Measurements from ENCODE around the gene UVRAG.
"Not testable (repeated sequence)": the region's sequence is repeated elsewhere in the genome, so short reads cannot be mapped to it uniquely, and the experiment has no call there.

The UVRAG gene

DNA sequence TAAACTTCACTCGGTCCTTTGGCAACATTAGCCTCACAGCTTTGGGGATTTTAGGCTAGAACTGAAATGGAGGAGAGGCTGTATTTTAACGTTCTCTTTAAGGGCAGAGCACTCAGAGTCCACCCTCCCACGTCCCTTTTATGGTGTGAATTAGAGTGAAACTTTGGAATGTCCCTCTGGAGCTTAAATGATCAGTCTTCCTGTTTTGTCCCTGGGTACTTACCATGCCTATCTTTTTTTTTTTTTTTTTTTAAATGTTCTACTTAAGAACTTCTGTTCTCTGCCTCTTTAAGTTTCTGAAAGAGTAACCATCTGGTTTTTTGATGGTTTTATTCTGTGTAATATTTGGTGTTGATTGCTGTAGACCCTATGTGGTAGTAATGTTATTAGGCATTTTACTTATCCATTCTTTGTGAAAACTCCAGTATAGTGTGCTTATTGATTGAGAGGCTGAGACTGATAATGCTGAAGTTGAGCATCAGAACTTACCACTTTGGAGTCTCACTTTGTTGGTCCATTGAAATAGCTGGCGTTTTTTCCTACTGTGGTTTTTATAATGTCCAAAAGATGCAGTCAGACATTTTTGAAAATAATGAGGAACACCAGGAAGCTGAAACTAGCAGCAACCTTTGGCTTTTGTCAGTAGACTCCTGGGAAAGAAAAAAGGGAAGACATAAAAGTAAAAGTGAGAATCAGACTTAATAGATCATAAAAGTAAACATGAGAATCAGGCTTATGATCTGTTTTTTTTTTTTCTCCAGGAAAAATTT lies 11.6 kb downstream of the UVRAG start:
- no peak for DNase-seq (ENCODE audit: low read depth)
- no peak overlapping the region for H3K4me3 ChIP-seq (ENCODE audit: low read depth, low read length)

DNA sequence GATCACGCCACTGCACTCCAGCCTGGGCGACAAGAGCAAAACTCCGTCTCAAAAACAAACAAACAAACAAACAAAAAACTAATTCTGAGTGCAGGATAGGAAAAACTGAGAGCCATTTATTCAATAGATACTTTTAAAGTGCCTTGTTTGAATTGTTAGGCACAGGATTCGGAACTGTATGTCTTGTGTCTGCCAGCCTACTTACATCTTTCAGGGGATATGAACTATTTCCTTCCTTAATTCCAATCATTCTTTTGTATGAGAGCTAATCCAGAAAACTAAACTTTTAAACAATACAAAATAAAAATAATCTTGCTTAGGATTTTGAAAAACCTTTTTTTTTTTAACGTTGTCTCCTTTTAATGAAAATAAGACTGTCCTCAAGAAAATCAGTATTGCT lies 12.6 kb downstream of the UVRAG start:
- no peak for DNase-seq (ENCODE audit: low read depth)
- H3K4me3 ChIP-seq (ENCODE audit: low read depth, low read length): no peak overlapping the region

DNA sequence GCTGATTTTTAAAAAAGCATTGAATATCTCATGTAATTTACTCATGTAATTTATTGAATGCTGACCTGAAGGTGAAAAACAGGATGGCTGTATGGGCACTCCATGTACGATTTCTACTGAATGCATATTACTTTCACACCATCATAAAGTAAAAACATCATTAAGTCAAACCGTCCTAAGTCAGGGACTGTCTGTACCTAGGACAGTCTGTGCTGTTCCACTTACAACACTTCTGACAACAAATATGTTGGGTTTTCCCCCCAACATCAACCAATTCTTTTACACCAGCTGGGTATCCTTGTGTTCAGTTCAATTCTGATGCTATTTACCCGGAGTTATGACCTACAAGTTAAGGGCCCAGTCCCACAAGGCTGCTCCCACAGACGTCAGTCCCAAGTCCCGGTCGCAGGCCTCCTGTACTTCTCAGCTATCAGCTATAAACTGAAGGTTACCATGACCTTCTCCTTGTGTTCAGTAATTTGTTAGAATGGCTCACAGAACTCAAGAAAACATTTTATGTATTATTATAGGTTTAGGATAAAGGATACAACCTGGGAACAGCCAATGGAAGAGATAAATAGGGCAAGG lies 17.0 kb downstream of the UVRAG start:
- no peak overlapping the region for H3K4me3 ChIP-seq (ENCODE audit: low read depth, low read length)
- DNase-seq (ENCODE audit: low read depth): no peak

DNA sequence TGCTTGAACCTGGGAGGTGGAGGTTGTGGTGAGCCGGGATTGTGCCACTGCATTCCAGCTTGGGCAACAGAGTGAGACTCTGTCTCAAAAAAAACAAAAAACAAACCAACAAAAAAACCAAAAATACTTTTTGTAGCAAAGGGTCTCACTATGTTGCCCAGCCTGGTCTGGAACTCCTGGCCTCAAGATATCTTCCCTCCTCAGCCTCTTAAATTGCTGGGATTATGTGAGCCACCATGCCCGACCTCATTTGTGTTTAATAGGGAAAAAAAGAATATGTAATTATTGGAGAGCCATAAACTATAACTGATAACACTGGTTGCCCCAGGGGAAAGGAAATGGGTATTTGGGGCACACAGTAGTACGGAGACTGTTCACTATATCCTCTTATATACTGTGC lies 19.7 kb downstream of the UVRAG start:
- no peak overlapping the region for H3K4me3 ChIP-seq (ENCODE audit: low read depth, low read length)
- no peak for DNase-seq (ENCODE audit: low read depth)

DNA sequence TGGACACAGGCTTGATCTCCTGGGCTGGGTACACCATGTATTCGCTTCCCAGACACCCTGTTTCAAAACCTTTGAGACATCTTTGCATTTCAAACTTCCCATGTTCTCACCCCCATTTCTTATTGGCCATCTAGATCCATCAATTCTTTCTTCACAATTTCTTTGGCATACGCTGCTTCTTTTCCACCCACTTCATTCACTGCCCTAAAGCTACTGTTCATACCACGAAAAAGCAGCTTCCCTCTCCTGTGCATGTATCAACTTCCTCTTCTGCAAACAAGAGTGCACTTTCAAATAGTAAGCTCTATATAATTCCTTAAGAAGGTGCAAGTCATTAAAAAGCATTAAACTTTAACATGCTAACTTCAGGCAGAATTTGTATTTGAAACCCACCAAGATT lies 21.4 kb downstream of the UVRAG start:
- no peak overlapping the region for H3K4me3 ChIP-seq (ENCODE audit: low read depth, low read length)
- no peak for DNase-seq (ENCODE audit: low read depth)

DNA sequence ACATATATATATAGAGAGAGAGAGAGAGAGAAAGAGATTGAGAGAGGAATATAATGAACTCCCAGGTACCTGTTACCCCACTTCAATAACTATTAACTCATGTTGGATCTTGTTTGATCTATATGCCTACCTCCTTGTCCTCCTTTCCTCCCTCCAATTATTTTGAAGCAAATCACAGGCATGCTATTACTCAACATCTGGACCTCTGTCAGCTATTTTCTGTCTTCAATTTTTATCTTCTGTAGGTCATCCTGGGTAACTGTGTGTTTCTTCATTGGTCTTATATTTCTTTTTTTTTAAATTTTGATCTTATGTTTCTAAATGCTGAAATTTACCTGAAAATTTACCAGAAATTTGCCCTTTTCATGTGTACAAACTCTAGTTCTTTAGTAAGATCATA lies 24.8 kb downstream of the UVRAG start:
- H3K4me3 ChIP-seq (ENCODE audit: low read depth, low read length): no peak overlapping the region
- DNase-seq (ENCODE audit: low read depth): no peak

DNA sequence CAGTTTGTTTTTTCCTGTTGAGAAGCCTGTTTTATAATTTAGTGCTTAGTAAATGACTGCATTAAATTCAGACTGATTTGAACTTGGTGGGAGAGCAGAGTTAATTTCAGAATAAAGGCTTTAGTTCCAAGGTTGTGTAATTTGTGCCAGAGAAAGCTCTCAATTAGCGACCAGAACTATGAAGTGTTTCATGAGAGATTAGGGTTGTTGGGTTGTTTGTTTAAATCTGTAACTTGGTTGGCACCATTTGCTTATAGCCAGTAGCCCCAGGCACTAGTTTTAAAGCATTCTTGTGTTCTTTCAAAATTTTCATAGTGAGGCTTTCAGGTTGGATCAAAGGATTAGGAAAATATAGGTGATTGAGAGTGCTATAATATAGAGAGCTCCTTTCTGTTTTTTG lies 25.5 kb downstream of the UVRAG start:
- DNase-seq (ENCODE audit: low read depth): no peak
- H3K4me3 ChIP-seq (ENCODE audit: low read depth, low read length): no peak overlapping the region

DNA sequence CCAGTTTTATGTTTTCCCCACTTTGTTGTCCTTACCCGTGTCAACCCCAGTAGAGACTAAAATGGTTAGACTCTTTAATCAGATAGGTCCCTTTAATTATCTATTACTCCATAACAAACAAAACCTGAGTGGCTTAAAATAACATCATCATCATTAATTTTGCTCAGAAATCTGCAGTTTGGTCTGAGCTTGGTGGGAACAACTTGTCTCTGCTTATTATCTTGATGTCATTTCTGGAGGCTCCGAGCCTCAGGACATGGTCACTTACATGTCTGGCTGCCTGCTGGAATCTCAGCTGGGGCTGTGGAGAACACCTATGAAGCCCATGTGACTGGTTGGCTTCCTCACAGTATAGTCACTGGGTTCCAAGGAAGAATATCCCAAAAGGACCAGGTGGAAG lies 26.7 kb downstream of the UVRAG start:
- DNase-seq (ENCODE audit: low read depth): no peak
- no peak overlapping the region for H3K4me3 ChIP-seq (ENCODE audit: low read depth, low read length)

DNA sequence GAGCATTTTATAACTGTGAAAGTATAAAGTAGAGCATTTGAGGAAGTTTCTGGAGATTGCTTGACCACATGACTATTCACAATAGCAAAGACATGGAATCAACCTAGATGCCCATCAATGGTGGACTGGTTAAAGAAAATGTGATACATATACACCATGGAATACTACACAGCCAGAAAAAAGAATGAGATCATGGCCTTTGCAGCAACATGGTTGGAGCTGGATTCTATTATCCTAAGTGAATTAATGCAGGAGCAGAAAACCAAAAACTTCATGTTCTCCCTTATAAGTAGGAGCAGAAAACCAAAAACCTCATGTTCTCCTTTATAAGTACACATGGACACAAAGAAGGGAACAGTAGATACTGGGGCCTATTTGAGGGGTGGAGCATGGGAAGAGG lies 30.3 kb downstream of the UVRAG start:
- no peak for DNase-seq (ENCODE audit: low read depth)
- no peak overlapping the region for H3K4me3 ChIP-seq (ENCODE audit: low read depth, low read length)

DNA sequence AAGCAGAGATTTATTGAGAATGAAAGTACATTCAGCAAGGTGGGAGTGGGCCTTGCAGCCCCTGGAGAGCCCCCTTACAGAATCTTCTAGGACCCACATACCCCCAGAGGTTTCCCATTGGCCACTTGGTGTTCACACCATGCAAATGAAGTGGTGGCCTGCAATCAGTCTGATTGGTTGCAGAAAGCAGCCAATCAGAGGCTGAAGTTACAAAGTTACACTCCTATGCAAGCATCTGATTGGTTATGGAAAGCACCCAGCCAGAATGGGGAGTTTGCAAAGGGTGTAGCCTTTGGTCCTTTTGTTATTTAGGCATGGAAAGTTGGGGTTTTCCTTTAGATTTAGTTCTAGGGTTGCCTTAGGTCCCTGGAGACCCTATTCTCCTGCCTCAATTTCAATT lies 34.9 kb downstream of the UVRAG start:
- no peak overlapping the region for H3K4me3 ChIP-seq (ENCODE audit: low read depth, low read length)
- no peak for DNase-seq (ENCODE audit: low read depth)

DNA sequence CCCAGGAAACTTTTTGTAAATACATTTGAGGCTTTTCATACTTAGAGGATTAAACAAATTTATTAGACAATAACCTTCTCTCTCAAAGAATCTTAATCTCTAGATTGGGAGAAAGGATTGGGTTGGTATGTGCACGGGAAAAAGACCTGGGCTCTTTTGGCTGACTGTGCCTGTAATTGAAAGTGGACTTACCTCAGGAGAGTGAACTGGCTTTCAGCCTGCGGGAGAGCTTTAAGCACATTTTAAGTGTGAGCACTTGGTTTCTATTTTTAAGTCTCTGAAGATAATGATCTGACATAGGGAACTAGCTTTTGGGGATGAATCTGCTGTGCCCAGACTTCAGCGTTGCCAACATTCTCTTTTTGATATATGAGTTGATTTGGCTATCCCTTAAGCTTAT lies 35.8 kb downstream of the UVRAG start:
- DNase-seq (ENCODE audit: low read depth): no peak

DNA sequence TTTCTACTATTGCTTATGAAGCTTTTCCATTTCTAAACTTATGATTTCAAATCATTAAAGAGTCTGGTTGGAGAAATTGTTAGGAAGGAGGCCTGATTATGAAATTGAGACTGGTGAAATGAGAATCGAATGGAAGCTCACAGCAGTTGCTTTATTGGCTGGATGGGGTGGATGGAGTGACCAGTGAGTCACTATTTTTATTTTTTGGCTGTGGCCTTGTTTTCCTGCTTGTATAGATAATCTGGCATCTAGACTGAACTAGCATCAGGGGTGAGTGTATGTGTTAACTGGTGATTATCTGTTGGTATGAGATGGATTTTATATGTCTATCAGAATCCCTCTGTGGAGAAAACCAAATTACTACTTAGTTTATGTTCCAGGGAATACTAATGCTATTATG lies 36.2 kb downstream of the UVRAG start:
- DNase-seq (ENCODE audit: low read depth): no peak
- no peak overlapping the region for H3K4me3 ChIP-seq (ENCODE audit: low read depth, low read length)

More for the DNA sequence above, 35.8 kb downstream of the UVRAG start:
- H3K4me3 ChIP-seq (ENCODE audit: low read depth, low read length): no peak overlapping the region

DNA sequence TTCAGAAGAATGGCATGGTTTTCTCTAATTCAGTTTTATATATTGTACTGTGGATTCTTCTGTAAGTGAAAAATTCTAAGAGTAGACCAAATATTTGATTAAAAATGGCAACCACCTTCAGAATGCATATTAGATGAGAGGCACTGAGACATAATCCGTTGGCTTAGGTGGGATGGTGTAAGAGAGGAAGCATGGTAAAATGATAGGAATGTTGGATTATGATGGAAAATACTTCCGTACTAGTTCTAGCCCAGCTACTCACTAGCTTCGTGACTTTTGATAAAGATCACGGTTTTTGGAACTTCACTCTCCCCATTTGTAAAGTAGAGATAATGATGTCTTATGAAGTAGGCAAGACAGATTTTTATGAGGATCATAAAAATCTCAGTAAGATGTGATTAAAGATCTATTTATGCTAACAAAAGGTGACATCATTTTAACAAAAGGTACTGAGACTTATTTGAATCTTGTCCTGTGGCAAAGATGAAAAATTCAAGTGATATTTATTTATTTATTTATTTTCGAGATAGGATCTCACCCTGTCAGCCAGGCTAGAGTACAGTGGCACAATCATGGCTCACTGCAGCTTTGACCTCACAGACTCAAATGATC lies 37.5 kb downstream of the UVRAG start:
- no peak for DNase-seq (ENCODE audit: low read depth)
- no peak overlapping the region for H3K4me3 ChIP-seq (ENCODE audit: low read depth, low read length)

DNA sequence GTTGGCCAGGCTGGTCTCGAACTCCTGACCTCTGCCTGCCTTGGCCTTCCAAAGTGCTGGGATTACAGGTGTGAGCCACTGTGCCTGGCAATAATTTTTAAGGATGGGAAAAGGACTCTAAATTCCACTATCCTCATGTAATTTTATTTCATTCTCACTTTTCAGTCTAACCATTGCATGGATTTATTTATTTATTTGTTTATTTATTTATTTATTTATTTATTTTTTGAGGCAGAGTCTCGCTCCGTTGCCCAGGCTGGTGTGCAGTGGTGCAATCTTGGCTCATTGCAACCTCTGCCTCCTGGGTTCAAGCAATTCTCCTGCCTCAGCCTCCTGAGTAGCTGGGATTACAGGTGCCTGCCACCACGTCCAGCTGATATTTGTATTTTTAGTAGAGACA lies 38.6 kb downstream of the UVRAG start:
- not testable (repeated sequence) for DNase-seq (ENCODE audit: low read depth); H3K4me3 ChIP-seq (ENCODE audit: low read depth, low read length)

DNA sequence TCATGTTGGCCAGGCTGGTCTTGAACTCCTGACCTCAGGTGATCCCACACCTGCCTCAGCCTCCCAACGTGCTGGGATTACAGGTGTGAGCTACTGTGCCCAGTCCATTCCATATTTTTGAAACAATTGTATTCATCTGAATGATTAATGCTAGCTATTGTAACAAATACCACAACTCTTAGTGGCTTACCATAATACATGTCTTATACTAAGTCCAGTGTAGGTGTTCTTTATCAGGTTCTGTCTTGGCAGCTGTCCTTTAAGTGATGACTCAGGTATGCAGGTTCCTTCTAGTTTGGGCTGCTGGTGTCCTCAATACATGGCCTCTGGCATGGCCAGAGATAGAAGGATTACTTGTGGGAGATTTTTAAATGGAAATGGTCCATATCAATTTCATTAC lies 39.0 kb downstream of the UVRAG start:
- H3K4me3 ChIP-seq (ENCODE audit: low read depth, low read length): no peak overlapping the region
- no peak for DNase-seq (ENCODE audit: low read depth)

DNA sequence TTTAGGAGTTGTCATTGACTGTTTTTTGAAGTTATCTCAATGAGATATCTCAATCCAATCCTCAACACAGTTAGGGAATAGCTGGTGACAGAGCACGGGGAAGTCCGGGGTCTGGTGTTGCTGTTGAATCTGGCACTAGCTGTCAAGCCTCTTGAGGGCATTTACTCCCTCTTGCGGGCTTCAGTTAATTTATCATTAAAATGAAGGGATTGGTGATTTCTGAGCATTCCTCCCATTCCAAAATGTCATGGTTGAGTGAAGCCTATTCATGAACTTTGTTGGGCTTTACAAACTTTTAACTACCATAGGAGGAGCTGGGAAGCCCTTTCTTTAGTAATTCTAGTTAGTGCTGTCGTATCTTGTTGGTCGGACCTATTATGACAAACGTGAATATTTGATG lies 40.2 kb downstream of the UVRAG start:
- H3K4me3 ChIP-seq (ENCODE audit: low read depth, low read length): no peak overlapping the region
- no peak for DNase-seq (ENCODE audit: low read depth)

DNA sequence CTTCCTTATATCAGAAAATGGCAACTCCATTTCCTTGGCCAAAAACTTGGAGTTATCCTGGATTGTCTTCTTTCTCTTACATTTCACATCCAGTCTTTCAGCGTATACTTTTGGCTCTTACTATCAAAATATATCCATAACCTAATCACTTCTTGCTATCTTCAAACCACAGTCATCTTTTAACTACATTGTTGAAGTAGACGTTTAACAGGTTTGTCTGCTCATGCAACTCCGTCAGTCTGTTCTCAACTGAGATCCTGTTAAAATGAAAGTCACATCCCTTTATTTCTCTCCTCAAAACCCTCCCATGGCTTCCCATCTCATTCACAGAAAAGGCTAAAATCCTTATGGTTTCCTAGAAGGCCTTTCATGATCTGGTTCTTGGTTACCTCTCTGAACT lies 41.9 kb downstream of the UVRAG start:
- DNase-seq (ENCODE audit: low read depth): no peak
- H3K4me3 ChIP-seq (ENCODE audit: low read depth, low read length): no peak overlapping the region

DNA sequence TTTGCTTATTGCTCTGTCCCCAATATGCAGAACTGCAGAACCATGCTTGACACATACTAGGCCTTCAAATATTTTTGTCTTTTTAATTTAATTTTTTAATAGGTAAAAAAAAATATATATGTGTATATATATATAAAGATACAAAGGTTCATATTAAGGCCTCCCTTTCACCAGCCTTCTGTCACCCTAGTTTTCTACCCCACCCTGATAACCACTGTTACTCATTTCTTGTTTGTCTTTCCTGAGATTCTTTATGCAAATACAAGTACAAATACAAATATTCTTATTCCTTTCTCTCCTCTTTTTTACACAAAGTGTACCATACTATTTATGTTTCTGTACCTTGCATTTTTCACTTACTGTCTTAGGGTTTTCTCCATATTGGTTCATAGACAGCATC lies 43.0 kb downstream of the UVRAG start:
- DNase-seq (ENCODE audit: low read depth): no peak
- no peak overlapping the region for H3K4me3 ChIP-seq (ENCODE audit: low read depth, low read length)

DNA sequence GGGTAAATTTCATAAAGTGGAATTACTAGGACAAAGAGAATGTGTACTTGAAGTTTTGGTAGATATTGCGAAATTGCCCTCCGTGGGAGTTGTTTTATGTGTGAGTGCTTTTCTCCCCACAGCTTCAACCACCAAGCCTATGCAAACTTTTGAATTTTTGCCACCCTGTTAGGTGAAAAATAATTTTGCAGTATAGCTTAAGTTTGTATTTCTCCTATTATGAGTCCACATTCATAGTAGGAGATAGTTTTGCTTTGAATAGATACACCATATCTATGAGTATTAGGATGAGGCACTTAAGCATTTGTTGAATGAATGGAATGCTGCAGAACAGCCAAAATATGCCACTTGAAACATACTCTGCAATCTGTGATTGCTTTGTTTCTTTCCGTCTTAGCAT lies 43.6 kb downstream of the UVRAG start:
- DNase-seq (ENCODE audit: low read depth): peak; percentile 18
- no peak overlapping the region for H3K4me3 ChIP-seq (ENCODE audit: low read depth, low read length)

DNA sequence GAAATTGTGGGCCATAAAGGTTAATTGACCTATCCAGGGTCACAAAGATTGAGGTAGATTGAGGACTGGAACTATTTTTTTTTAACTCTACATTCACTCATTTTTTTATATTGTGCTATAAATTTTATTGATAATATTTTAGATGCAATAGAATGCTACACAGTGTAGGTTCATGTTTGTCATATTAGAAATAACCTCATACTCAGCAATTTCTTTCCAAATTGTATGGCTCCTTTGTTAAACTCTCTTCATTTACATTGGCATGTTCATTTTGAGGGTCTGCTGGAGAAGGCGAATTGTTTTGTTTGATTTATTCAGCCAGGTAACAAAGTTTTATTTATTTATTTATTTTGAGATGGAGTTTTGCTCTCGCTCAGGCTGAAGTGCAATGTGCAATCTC lies 44.6 kb downstream of the UVRAG start:
- no peak for DNase-seq (ENCODE audit: low read depth)
- no peak overlapping the region for H3K4me3 ChIP-seq (ENCODE audit: low read depth, low read length)

DNA sequence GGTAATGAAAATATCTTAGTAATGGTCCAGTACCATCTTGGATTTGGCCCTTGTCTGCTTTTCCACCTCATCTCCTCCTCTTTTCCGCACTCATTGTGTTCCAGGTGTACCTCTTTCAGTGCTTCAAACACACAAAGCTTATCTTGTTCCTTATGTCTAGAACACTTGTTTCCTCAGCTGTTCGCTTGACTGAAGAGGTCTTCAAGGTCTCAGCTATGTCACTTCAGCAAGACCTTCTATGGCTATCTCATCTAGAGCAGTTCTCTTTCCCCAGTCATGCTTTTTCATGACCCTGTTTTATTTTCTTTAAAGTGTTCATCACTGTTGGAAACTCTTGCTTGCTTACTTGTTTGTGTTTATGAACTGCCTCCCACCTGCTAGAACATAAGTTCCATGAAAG lies 47.4 kb downstream of the UVRAG start:
- H3K4me3 ChIP-seq (ENCODE audit: low read depth, low read length): no peak overlapping the region
- DNase-seq (ENCODE audit: low read depth): no peak
